ENCODE results near the gene TPX2. TPM values are rescaled to one million over a fixed set of nuclear protein-coding genes. Genes with fewer than 3 reads are reported as not detected.

TPX2 gene
- total and polyA plus RNA-seq, 2 donors (not counting 3 experiments of a cell fraction or from before 2014, with no cell fraction given) = 24.8 to 114 TPM

DNA sequence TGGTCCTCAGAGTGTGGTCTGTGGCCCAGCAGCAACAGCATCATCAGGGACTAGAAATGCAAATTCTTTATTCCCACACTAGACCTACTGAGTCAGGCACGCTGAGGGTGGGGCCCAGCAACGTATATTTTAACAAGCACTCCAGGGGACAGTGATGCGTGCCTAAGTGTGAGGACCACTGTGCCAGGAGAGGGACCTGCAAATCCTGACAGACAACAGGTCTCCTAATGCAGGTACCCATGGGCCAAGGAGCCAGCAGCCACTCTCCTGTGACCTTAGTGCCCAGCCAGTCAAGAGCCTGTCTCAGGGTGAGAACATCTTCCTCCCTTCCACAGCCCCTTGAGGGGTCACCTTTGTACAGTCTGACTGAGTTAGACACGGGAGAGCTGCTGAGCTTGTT lies 72.1 kb downstream of the TPX2 start:
- H3K4me1 ChIP-seq (ENCODE audit: control insufficient read depth, extremely low read depth, insufficient read depth, low read length) = peaks cover 8% of the 10 kb centered on the region
- no peaks in the 10 kb centered on the region for H3K9me1 ChIP-seq (replicated peaks; ENCODE audit: control insufficient read depth, extremely low read depth, insufficient read depth, low read length)
- H3K9me3 ChIP-seq (replicated peaks; ENCODE audit: control insufficient read depth, insufficient read depth, low read length) = no peaks in the 10 kb centered on the region
- no peak overlapping the region for H3K4me3 ChIP-seq (replicated peaks in 1 of 3; ENCODE audit: insufficient read depth in 1 of 3, low read depth in 1 of 3, low read length in 3 of 3)
- CTCF ChIA-PET = interaction anchor here (1.3 to 2.0 kb wide), 2 partner anchors 17 to 87 kb away, joined by 3 to 4 read pairs; no protein-coding TSS in a partner anchor
- no peak overlapping the region for H3K9ac ChIP-seq (replicated peaks; ENCODE audit: extremely low read depth, insufficient read depth, low read length)
- H3K27me3 ChIP-seq (ENCODE audit: control insufficient read depth in 2 of 2, insufficient read depth in 2 of 2, low read length in 2 of 2) = no peaks in the 10 kb centered on the region
- no peaks in the 10 kb centered on the region for H3K79me2 ChIP-seq (ENCODE audit: control insufficient read depth, insufficient read depth, low read length)
- no peaks in the 10 kb centered on the region for H4K20me1 ChIP-seq (replicated peaks; ENCODE audit: control insufficient read depth, extremely low read depth, insufficient read depth, low read length)
- H3K4me2 ChIP-seq (ENCODE audit: insufficient read depth, low read length) = no peak overlapping the region
- no TSS peak for BruUV-seq (replicated peaks)
- intact Hi-C loops (cut with micrococcal nuclease) = no loop called here
- POLR2A ChIA-PET = no interaction called here
- DNase-seq (ENCODE audit: low read depth, low spot score) = no peak
- no peaks in the 10 kb centered on the region for H3K36me3 ChIP-seq (ENCODE audit: control insufficient read depth in 2 of 2, extremely low read depth in 1 of 2, insufficient read depth in 2 of 2, low read length in 2 of 2)
- no peak overlapping the region for H2AFZ ChIP-seq (ENCODE audit: low read depth, low read length)
- TF ChIP-seq EZH2 (IDR thresholded peaks at IDR 0.05; ENCODE audit: borderline replicate concordance, low read depth, low read length, severe bottlenecking) (no peak), FOS (IDR thresholded peaks at IDR 0.05; ENCODE audit: borderline replicate concordance, insufficient read depth, low read length) (no peak)
- dilution Hi-C loops (cut with MboI; ENCODE audit: extremely low pct_ligation_motif_present, low sequenced_read_pairs) = no loop called here
- H3K27ac ChIP-seq (ENCODE audit: insufficient read depth, low read depth, low read length) = no peak overlapping the region
- no peak for FAIRE-seq

DNA sequence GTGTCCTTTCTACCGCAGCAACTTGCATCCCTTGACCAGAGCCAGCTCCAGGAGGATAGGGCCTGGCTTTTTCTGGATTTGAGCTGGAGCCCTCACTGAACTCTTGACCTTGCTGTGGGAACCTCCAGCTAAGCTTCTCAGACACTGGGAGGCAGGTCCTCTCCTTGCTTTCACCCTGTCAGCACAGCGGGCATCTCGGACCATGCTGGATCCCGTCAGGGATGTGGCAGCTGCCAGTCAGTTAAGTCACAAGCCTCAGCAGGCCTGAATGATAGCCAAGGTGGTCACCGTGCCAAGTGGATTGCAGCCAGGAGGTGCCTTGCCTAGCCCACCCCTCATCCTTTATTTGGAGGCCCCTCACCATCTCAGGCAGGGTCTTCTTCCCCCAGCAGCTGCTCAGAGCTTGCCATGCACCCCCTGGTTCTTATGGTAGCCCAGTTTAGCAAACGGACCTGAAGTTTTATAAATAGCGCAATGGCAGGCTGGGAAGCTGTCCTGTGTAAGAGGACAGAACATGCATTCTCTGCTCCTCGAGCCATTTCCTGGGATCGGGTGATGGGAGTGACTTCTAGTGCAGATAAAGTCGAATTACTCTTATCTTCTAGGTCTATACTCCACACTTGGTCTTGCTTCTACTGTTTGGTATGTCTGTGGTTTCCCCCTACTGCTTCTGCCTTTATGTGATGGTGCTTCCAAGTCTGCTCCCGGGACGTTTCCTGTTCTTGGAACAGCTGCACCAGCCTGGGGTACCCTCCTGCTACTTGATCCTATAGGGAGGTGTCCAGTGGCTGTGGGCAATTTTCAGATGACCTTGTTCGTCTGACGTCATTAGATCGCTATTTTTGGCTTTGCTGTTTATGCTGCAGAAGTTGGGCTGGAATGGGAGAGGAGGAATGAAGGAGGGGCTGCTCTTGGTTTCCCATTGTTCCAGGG lies 73.0 kb downstream of the TPX2 start:
- intact Hi-C loops (cut with micrococcal nuclease) = no loop called here
- no peak overlapping the region for H3K9ac ChIP-seq (replicated peaks; ENCODE audit: extremely low read depth, insufficient read depth, low read length)

More for the DNA sequence above, 73.0 kb downstream of the TPX2 start:
- H4K20me1 ChIP-seq (replicated peaks; ENCODE audit: control insufficient read depth, extremely low read depth, insufficient read depth, low read length) = no peaks in the 10 kb centered on the region
- H3K4me1 ChIP-seq (ENCODE audit: control insufficient read depth, extremely low read depth, insufficient read depth, low read length) = peaks cover 8% of the 10 kb centered on the region
- H3K9me3 ChIP-seq (replicated peaks; ENCODE audit: control insufficient read depth, insufficient read depth, low read length) = no peaks in the 10 kb centered on the region
- ChIA-PET POLR2A (no interaction called here), CTCF (interaction anchor here (0.8 kb wide), 1 partner anchor 11 kb away, joined by 3 read pairs; no protein-coding TSS in a partner anchor)
- H3K36me3 ChIP-seq (ENCODE audit: control insufficient read depth in 2 of 2, extremely low read depth in 1 of 2, insufficient read depth in 2 of 2, low read length in 2 of 2) = no peaks in the 10 kb centered on the region
- no peak overlapping the region for H3K4me2 ChIP-seq (ENCODE audit: insufficient read depth, low read length)
- FAIRE-seq (peak; percentile 54), DNase-seq (ENCODE audit: low read depth, low spot score) (peak; percentile 69)
- H3K79me2 ChIP-seq (ENCODE audit: control insufficient read depth, insufficient read depth, low read length) = no peaks in the 10 kb centered on the region
- no peak overlapping the region for H3K27ac ChIP-seq (ENCODE audit: insufficient read depth, low read depth, low read length)
- H3K4me3 ChIP-seq (replicated peaks in 1 of 3; ENCODE audit: insufficient read depth in 1 of 3, low read depth in 1 of 3, low read length in 3 of 3) = no peak overlapping the region
- no TSS peak for BruUV-seq (replicated peaks)
- H2AFZ ChIP-seq (ENCODE audit: low read depth, low read length) = no peak overlapping the region
- TF ChIP-seq JUN (IDR thresholded peaks at IDR 0.05; ENCODE audit: borderline replicate concordance, insufficient read depth, insufficient read length, low read depth) = peak; percentile 54
- TF ChIP-seq, protein P1, sequence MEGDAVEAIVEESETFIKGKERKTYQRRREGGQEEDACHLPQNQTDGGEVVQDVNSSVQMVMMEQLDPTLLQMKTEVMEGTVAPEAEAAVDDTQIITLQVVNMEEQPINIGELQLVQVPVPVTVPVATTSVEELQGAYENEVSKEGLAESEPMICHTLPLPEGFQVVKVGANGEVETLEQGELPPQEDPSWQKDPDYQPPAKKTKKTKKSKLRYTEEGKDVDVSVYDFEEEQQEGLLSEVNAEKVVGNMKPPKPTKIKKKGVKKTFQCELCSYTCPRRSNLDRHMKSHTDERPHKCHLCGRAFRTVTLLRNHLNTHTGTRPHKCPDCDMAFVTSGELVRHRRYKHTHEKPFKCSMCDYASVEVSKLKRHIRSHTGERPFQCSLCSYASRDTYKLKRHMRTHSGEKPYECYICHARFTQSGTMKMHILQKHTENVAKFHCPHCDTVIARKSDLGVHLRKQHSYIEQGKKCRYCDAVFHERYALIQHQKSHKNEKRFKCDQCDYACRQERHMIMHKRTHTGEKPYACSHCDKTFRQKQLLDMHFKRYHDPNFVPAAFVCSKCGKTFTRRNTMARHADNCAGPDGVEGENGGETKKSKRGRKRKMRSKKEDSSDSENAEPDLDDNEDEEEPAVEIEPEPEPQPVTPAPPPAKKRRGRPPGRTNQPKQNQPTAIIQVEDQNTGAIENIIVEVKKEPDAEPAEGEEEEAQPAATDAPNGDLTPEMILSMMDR (IDR thresholded peaks at IDR 0.05; ENCODE audit: extremely low read depth in 1 of 2, insufficient read depth in 1 of 2, low read depth in 1 of 2, low read length in 2 of 2) = no peak
- TF ChIP-seq POLR2A (IDR thresholded peaks at IDR 0.05; ENCODE audit: low read depth, low read length) = no peak
- no peak for TF ChIP-seq POLR2AphosphoS5 (IDR thresholded peaks at IDR 0.05; ENCODE audit: insufficient read depth, low read depth, low read length)
- no peaks in the 10 kb centered on the region for H3K27me3 ChIP-seq (ENCODE audit: control insufficient read depth in 2 of 2, insufficient read depth in 2 of 2, low read length in 2 of 2)
- no peaks in the 10 kb centered on the region for H3K9me1 ChIP-seq (replicated peaks; ENCODE audit: control insufficient read depth, extremely low read depth, insufficient read depth, low read length)
- dilution Hi-C loops (cut with MboI; ENCODE audit: extremely low pct_ligation_motif_present, low sequenced_read_pairs) = no loop called here

Data from endothelial cell of umbilical vein (primary cell).